ENCODE measurements around the gene MORF4L1. TPM values are rescaled to one million over a fixed set of nuclear protein-coding genes. Genes with fewer than 3 reads are reported as not detected.
A peak's percentile ranks its signal among the peaks of the same experiment; 100 is the strongest.
"Not testable (repeated sequence)": the region's sequence is repeated elsewhere in the genome, so short reads cannot be mapped to it uniquely, and the experiment has no call there.

The MORF4L1 gene
- total RNA-seq, 1 donor from 2014 or later: 309 TPM

GRCh38 chr15:78859971-78860719 is 12.5 kb upstream of the MORF4L1 start:
- peak; percentile 66 for DNase-seq (ENCODE audit: low spot score)

DNA sequence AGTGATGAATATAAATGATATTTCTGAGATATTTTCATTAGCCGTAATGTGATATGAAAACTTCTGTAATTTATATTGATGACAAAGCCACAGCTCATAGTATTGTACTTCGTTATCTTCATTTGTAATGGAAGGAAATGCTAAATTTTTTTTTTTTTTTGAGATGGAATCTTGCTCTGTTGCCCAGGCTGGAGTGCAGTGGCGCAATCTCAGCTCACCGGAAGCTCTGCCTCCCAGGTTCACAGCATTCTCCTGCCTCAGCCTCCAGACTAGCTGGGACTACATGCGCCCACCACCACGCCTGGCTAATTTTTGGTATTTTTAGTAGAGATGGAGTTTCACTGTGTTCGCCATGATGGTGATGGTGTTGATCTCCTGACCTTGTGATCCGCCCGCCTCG is 7.1 kb upstream of the MORF4L1 start:
- not testable (repeated sequence) for DNase-seq (ENCODE audit: low spot score)

DNA sequence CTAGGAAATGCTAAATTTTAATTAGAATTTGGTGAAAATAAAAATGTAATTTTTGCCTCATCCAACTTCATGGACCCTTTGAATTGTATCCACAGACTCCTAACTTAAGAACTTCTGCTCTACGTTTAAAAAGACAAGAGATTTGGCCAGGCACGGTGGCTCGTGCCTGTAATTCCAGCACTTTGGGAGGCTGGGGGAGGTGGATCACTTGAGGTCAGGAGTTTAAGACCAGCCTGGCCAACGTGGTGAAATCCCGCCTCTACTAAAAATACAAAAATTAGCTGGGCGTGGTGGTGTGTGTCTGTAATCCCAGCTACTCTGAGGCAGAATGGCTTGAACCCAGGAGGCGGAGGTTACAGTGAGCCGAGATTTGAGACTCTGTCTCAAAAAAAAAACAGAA is 6.7 kb upstream of the MORF4L1 start:
- not testable (repeated sequence) for DNase-seq (ENCODE audit: low spot score)

GRCh38 chr15:78866803-78867202 is 5.9 kb upstream of the MORF4L1 start:
- DNase-seq (ENCODE audit: low spot score): no peak

- no peak for DNase-seq (ENCODE audit: low spot score)
Measured at GRCh38 chr15:78868366-78868765, 4.3 kb upstream of the MORF4L1 start.

DNA sequence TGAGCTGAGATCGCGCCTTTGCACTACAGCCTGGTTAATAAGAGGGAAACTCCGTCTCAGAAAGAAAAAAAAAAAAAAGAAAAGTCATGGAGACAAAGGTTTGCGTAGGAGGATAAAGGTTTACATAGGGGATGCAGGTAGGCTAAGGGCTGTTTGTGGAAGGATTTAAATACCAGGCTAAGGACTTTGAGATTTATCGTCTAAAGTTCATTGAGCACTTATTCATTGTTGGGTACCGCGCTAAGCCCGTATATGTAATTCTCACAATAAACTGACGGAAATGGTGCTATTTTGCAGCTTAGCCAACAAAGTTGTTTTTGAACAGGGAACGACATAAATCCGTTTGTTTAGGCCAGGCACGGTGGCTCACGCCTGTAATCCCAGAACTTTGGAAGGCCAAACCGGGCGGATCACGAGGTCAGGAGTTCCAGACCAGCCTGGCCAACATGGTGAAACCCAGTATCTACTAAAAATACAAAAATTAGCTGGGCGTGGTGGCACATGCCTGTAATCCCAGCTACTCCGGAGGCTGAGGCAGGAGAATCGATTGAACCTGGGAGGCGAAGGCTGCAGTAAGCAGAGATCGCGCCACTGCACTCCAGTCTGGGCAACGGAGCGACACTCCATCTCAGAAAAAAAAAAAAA is 1.1 kb upstream of the MORF4L1 start:
- DNase-seq (ENCODE audit: low spot score): not testable (repeated sequence)

GRCh38 chr15:78872972-78873792 is 492 bp downstream of the MORF4L1 start:
- peak; percentile 82 for DNase-seq (ENCODE audit: low spot score)

GRCh38 chr15:78873793-78874765 is 1.4 kb downstream of the MORF4L1 start:
- DNase-seq (ENCODE audit: low spot score): no peak

DNA sequence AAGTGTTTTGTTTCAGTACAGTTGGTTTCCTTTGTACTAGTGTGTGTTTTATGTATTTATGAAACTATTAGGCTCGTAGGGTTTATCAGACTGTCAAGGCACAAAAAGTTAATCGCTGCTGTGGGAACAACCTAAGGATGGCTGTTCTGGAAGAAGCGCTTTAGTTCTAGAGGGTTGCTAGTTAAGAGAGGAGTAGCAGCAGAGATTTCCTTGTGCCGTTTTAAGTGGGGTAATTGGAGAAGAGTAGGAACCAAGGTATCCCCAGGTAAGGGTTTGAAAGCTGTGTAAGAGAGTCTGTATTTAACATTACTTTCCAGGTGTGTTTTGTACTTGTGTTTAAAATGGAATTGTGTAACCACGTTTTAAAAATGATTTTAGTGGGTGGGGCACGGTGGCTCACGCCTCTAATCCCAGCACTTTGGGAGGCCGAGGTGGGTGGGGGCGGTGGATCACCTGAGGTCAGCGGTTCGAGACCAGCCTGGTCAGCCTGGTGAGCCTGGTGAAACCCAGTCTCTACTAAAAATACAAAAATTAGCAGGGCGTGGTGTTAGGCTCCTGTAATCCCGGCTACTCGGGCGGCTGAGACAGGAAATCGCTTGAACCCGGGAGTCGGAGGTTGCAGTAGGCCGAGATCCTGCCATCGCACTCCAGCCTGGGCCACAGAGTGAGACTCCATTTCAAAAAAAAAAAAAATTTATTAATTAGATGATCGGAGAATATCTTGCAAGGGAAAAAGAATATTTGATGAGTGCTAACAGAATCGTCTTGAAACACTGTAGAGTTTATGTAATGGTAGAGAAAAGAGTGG is 2.6 kb downstream of the MORF4L1 start:
- DNase-seq (ENCODE audit: low spot score): no peak

DNA sequence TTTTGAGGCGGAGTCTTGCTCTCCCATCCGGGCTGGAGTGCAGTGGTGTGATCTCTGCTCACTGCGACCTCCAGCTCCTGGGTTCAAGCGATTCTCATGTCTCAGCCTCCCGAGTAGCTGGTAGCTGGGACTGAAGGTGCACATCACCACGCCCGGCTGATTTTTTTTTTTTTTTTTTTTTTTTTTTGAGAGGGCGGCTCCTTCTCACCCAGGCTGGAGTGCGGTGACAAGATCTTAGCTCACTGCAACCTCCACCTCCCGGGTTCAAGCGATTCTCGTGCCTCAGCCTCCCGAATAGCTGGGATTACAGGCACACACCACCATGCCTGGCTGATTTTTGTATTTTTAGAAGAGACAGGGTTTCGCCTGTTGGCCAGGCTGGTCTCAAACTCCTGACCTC is 4.3 kb downstream of the MORF4L1 start:
- DNase-seq (ENCODE audit: low spot score): not testable (repeated sequence)

- DNase-seq (ENCODE audit: low spot score): no peak
Measured at GRCh38 chr15:78878356-78878755, 5.7 kb downstream of the MORF4L1 start.

GRCh38 chr15:78879517-78880241 is 7.0 kb downstream of the MORF4L1 start:
- no peak for DNase-seq (ENCODE audit: low spot score)

- DNase-seq (ENCODE audit: low spot score): no peak
Measured at GRCh38 chr15:78880242-78880533, 7.5 kb downstream of the MORF4L1 start.

DNA sequence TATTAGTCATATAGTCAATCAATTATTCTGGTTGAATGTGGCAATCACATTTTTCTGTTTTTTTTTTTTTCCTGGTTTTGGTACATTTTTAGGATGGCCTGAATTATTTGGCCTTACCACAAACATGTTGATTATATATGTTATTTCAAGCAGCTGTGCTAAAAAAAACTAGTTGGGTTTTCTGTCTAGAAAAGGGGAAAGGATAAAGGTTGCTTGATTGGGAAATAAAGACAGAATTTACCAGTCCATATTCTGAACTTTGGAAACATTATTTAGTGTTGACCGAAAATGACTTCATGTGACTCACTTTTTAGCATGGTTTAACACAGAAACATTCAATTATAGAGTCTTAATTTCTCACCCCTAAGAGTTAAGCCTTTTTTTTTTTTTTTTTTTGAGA is 8.1 kb downstream of the MORF4L1 start:
- DNase-seq (ENCODE audit: low spot score): no peak

DNA sequence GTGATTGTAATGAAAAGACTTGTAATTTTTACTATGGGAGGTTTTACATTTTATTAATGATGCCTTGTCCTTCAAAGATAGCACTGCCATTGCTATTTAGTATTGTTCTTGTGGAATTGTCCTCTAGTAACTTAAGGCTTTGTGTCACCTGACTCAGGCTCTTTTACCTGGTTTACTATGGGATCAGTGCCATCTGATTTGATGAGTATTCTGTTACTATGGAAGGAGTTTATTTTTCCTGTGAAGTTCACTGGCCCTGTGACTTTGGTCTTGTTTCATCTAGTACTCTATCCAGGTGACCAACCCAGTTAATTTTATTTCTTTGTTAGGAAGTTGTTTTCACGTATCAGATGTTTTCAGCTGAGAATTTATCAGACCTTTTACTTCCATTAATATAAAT is 9.0 kb downstream of the MORF4L1 start:
- DNase-seq (ENCODE audit: low spot score): no peak

- no peak for DNase-seq (ENCODE audit: low spot score)
Measured at GRCh38 chr15:78889000-78889399, 16.3 kb downstream of the MORF4L1 start.

GRCh38 chr15:78893538-78893937 is 20.8 kb downstream of the MORF4L1 start:
- DNase-seq (ENCODE audit: low spot score): no peak

- DNase-seq (ENCODE audit: low spot score): no peak
Measured at GRCh38 chr15:78895471-78895870, 22.8 kb downstream of the MORF4L1 start.

DNA sequence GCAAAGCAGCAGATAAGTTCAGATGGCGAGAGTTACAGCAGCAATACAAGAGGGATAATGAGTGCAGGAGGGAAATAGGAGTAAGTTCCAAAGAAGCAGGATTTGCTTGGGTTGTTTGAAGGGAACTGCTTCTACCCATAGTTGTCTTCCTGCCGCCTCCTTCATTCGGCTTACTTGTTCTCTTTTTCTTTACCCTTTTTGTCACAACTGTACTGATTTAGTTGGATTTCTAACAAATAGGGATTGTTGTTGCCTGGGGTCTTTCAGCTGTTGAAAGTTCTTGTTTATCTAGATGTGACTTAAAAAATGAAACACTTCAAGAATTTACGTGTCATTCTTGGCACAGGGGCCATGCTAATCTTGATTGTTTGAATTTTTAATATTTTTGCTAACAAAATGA is 25.9 kb downstream of the MORF4L1 start:
- no peak for DNase-seq (ENCODE audit: low spot score)
